A673 (cell line): ENCODE results near the gene DCLK2. TPM values are rescaled to one million over a fixed set of nuclear protein-coding genes. Genes with fewer than 3 reads are reported as not detected.

ENCODE experiments used
- BruUV-seq: library from RNA; stranded (reverse); fragments of 400-500 nt; replicated peaks from 2 replicates; lab custom pipeline; 2021; lab: Mats Ljungman, UMichigan
- CTCF ChIA-PET: fragments of 300-600 bp; sonication (Branson Sonifier 250); formaldehyde crosslinking; loops from one replicate; lab custom pipeline; 2022; ENCODE audit warnings: antibody characterized with exemption; lab: Charles Lee
- POLR2A ChIA-PET: fragments of 300-600 bp; sonication (Branson Sonifier 250); formaldehyde crosslinking; loops from one replicate; lab custom pipeline; 2022; ENCODE audit warnings: antibody characterized with exemption; ENCODE audit not compliant: low non-redundant PET; lab: Charles Lee
- DNase-seq: peaks from one replicate; pipeline ENCODE4 v3.0.0-alpha.2; 2015; ENCODE audit warnings: low spot score
- H3K27ac ChIP-seq: fragments of 200-600 bp; sonication (generic); 2 replicates; pipeline ENCODE4 v1.5.1; 2016; ENCODE audit warnings: mixed run types, low read depth, mild to moderate bottlenecking, mixed read lengths, antibody characterized with exemption, low read length; ENCODE audit not compliant: poor library complexity, severe bottlenecking
- H3K27me3 ChIP-seq: fragments of 200-600 bp; sonication (generic); replicated peaks from 2 replicates; pipeline ENCODE4 v1.6.1; 2017; ENCODE audit warnings: mixed run types, low read depth, mild to moderate bottlenecking, mixed read lengths, antibody characterized with exemption, low read length; ENCODE audit not compliant: insufficient read depth, poor library complexity
- H3K36me3 ChIP-seq: fragments of 200-600 bp; sonication (generic); 2 replicates; pipeline ENCODE4 v1.6.1; 2016; ENCODE audit warnings: mixed run types, mild to moderate bottlenecking, mixed read lengths, antibody characterized with exemption, low read length; ENCODE audit not compliant: insufficient read depth, poor library complexity, severe bottlenecking
- H3K4me1 ChIP-seq: fragments of 200-600 bp; sonication (generic); 2 replicates; pipeline ENCODE4 v1.6.1; 2017; ENCODE audit warnings: mixed run types, mild to moderate bottlenecking, mixed read lengths, antibody characterized with exemption, low read length; ENCODE audit not compliant: insufficient read depth, poor library complexity, severe bottlenecking
- H3K4me3 ChIP-seq: fragments of 200-600 bp; sonication (generic); 2 replicates; pipeline ENCODE4 v1.5.1; 2016; ENCODE audit warnings: low read depth, mixed run types, mild to moderate bottlenecking, mixed read lengths, low read length; ENCODE audit not compliant: poor library complexity, severe bottlenecking
- H3K9me3 ChIP-seq: fragments of 200-600 bp; sonication (generic); 2 replicates; pipeline ENCODE4 v1.6.1; 2016; ENCODE audit warnings: mixed run types, low read depth, mild to moderate bottlenecking, mixed read lengths, antibody characterized with exemption, low read length; ENCODE audit not compliant: poor library complexity, severe bottlenecking
- EZH2 ChIP-seq: fragments of 200-600 bp; sonication (generic); IDR thresholded peaks from 2 replicates; pipeline ENCODE4 v1.6.1; 2017; ENCODE audit warnings: borderline replicate concordance, low read depth, mild to moderate bottlenecking, mixed read lengths, antibody characterized with exemption, low read length; ENCODE audit not compliant: poor library complexity, severe bottlenecking
- intact Hi-C: fragments of 100-400 bp; cut with micrococcal nuclease; formaldehyde crosslinking; loops from one replicate; pipeline ENCODE4 v1.10.0; 2022; ENCODE audit not compliant: unreplicated experiment
- total RNA-seq: library from RNA; stranded (reverse); gene quantifications from 2 replicates; pipeline ENCODE4 v1.2.3, GENCODE V29; 2021
- TF ChIP-seq, protein P1 (sequence below): fragments of 300-800, 200-600 bp; sonication (generic); conservative IDR thresholded peaks from 2 replicates; pipeline ENCODE4 v1.5.1; 2017; ENCODE audit warnings: low read depth, mild to moderate bottlenecking, antibody characterized with exemption, low read length, moderate library complexity, mixed read lengths

DCLK2 gene
- total RNA-seq, 1 experiment from 2014 or later = 4.9 TPM

DNA sequence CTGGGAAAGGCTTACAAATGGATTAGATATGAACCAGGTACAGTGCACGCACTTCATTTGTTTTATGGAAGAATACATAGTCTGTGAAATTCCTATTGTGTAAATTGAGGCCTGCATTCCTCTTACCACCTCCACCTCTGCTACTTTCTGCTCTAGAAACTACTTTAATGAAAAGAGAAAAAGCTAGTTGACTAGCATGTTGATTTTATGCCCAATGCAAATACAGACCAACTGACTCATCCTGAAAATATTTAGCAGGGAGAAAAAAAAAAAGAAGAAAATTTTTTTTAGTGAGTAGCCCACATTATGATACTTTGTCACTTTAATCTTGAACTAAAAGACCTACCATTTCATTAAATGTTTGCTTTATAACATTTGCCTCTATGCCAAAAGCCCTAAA is 41.2 kb downstream of the DCLK2 start:
- Histone ChIP-seq H3K36me3 (no peaks in the 10 kb centered on the region), H3K27ac (no peak overlapping the region), H3K4me1 (peaks cover 5% of the 10 kb centered on the region), H3K9me3 (peaks cover 13% of the 10 kb centered on the region), H3K27me3 (no peaks in the 10 kb centered on the region), H3K4me3 (no peak overlapping the region)
- TF ChIP-seq EZH2 = no peak
- TF ChIP-seq, protein P1, sequence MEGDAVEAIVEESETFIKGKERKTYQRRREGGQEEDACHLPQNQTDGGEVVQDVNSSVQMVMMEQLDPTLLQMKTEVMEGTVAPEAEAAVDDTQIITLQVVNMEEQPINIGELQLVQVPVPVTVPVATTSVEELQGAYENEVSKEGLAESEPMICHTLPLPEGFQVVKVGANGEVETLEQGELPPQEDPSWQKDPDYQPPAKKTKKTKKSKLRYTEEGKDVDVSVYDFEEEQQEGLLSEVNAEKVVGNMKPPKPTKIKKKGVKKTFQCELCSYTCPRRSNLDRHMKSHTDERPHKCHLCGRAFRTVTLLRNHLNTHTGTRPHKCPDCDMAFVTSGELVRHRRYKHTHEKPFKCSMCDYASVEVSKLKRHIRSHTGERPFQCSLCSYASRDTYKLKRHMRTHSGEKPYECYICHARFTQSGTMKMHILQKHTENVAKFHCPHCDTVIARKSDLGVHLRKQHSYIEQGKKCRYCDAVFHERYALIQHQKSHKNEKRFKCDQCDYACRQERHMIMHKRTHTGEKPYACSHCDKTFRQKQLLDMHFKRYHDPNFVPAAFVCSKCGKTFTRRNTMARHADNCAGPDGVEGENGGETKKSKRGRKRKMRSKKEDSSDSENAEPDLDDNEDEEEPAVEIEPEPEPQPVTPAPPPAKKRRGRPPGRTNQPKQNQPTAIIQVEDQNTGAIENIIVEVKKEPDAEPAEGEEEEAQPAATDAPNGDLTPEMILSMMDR = no peak
- ChIA-PET POLR2A (no interaction called here), CTCF (no interaction called here)
- no TSS peak for BruUV-seq
- DNase-seq = no peak
- intact Hi-C loops = no loop called here

DNA sequence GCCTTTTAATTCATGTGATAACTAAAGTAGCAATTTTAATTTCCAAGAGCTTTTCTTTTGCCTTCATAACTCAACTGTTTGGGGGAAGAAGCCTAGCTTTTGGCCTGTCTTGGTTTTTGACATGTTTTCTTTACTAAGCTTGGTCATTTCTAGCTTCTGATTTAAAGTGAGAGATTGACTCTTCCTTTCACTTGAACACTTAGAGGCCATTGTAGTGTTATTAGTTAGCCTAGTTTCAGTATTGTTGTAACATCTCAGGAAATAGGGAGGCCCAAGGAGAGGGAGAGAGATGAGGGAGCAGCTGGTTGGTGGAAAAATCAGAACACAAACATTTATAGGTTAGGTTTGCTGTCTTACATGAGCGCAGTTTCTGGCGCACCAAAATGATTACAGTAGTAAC is 44.8 kb downstream of the DCLK2 start:
- POLR2A ChIA-PET = interaction anchor here (0.6 kb wide), 1 partner anchor 79 kb away, joined by 3 read pairs; no protein-coding TSS in a partner anchor
- peaks cover 9% of the 10 kb centered on the region for H3K9me3 ChIP-seq
- intact Hi-C loops = no loop called here
- CTCF ChIA-PET = no interaction called here
- H3K27me3 ChIP-seq = no peaks in the 10 kb centered on the region
- no peak for TF ChIP-seq EZH2
- peaks cover 19% of the 10 kb centered on the region for H3K4me1 ChIP-seq
- DNase-seq = no peak
- no TSS peak for BruUV-seq
- no peak overlapping the region for H3K27ac ChIP-seq
- no peak overlapping the region for H3K4me3 ChIP-seq
- no peaks in the 10 kb centered on the region for H3K36me3 ChIP-seq

DNA sequence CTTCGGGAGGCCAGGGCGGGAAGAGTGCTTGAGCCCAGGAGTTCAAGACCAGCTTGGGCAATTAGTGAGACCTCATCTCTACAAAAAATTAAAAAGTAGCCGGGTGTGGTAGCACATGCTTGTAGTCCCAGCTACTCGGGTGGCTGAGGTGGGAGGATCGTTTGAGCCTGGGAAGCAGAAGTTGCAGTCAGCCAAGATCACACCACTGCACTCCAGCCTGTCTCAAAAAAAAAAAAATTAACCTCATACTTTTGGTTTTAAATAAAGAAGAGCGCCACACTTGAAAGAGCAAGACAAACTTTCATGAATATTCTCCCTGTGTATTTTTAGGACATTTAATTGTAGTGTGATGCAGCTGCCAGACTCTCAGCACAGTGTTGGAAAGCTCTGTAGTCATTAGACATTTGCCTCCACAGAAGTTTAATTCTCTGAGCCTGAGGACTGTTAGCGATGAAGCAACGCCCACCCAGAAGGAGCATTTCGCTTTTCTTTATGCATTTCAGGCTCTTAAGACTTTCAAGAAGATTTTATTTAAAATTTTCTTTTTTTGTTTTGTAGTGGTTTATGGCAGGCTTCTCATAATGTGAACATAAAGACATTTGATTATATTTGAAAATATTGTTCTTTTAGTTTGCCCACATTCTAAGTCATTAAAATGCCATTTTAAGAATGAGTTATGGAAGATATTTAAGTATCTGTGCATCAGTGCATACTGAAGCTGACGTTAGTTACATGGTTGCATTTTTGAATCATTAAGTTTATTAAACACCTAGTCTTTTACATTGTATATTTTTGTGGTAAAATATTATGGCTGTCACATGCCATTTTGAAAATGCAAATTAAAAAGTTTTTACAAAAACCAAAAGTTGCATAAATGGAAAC is 45.8 kb downstream of the DCLK2 start:
- no peak for TF ChIP-seq EZH2
- TF ChIP-seq, protein P1 = no peak
- peaks cover 9% of the 10 kb centered on the region for H3K9me3 ChIP-seq
- no peak for DNase-seq
- H3K4me3 ChIP-seq = no peak overlapping the region
- BruUV-seq = no TSS peak
- CTCF ChIA-PET = no interaction called here
- H3K27me3 ChIP-seq = no peaks in the 10 kb centered on the region
- H3K4me1 ChIP-seq = peaks cover 19% of the 10 kb centered on the region
- POLR2A ChIA-PET = no interaction called here
- intact Hi-C loops = no loop called here
- no peaks in the 10 kb centered on the region for H3K36me3 ChIP-seq
- H3K27ac ChIP-seq = no peak overlapping the region
